Measurements from ENCODE around the gene ZNF516. TPM values are rescaled to one million over a fixed set of nuclear protein-coding genes. Genes with fewer than 3 reads are reported as not detected.
A peak's percentile ranks its signal among the peaks of the same experiment; 100 is the strongest.

Gene ZNF516
- total RNA-seq, 2 experiments from 2014 or later, result 6.5 to 8.6 TPM

DNA sequence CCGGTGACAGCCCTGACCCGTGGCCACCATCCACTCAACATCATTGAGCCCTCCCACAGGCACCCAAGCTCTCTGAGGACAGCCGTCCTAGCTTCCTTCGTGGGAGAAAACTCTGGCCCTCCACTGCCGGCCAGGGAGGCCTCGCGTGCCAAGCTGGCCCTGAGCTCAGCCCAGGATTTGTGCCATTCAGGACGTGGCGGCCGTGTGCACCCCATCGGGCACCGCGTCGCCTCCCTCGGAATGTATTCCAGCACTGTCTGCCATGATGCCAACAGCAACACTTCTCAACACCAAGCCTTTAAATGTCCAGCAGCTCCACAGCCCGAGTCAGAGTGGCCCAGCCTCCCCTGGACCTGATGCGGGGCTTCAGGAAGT lies 35.7 kb downstream of the ZNF516 start:
- Mint-ChIP-seq H3K9me3 (no peaks in the 10 kb centered on the region), H3K27me3 (no peaks in the 10 kb centered on the region), H3K4me1 (peaks cover 24% of the 10 kb centered on the region), H3K27ac (no peak overlapping the region), H3K4me3 (no peak overlapping the region), H3K36me3 (no peaks in the 10 kb centered on the region)
- DNase-seq, result no peak

DNA sequence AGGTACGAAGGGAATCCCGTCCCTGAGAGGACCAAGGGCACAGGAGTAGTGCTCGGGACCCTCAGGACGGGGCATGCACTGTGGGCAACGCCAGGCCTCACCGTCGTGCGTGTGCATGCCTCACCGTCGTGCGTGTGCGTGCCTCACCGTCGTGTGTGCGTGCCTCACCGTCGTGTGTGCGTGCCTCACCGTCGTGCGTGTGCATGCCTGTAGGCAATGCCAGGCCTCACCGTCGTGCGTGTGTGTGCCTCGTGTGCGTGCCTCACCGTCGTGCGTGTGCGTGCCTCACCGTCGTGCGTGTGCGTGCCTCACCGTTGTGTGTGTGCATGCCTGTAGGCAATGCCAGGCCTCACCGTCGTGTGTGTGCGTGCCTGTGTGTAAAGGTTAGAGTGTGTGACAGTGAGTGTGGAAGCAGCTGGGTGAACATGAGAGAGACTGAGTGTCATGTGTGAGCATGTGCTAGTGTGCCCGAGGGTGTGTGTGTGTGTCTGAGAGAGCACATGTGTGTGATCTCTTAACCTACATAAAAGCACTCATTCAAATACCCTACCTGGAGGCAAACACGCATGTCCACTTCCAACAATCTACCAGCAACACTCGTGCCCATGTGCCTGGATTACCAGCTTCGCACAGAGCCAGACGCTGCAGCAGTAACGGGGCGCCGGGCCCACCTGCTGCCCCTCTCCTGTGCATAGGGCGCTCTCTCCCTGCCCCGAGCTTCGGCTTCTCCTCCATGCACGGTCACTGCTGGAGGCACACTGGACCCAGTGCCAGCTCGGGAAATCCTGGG lies 36.3 kb downstream of the ZNF516 start:
- Mint-ChIP-seq H3K4me3 (no peak overlapping the region), H3K9me3 (no peaks in the 10 kb centered on the region), H3K4me1 (peaks cover 27% of the 10 kb centered on the region), H3K27me3 (no peaks in the 10 kb centered on the region), H3K36me3 (no peaks in the 10 kb centered on the region), H3K27ac (no peak overlapping the region)
- no peak for DNase-seq

DNA sequence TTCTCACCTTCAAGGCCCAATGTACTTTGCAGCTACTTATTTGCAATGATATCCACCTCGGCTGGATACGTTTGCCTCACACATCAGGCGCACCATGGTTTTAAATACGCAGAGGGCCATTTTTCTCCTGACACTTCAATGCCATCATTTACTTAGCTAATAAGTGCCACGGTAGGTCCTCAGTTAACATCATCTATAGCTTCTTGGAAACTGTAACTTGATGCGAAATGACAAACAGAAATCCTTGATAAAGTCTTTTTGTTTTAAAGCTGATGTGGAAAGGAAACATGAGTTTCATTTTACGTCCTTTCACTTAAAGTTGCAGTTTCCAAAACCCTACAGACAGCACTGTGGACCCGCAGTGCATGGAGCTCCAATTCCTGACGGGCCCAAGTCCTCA lies 37.1 kb downstream of the ZNF516 start:
- Mint-ChIP-seq H3K27me3 (no peaks in the 10 kb centered on the region), H3K9me3 (no peaks in the 10 kb centered on the region), H3K4me3 (no peak overlapping the region), H3K27ac (no peak overlapping the region), H3K4me1 (peaks cover 23% of the 10 kb centered on the region), H3K36me3 (no peaks in the 10 kb centered on the region)
- DNase-seq, result no peak

DNA sequence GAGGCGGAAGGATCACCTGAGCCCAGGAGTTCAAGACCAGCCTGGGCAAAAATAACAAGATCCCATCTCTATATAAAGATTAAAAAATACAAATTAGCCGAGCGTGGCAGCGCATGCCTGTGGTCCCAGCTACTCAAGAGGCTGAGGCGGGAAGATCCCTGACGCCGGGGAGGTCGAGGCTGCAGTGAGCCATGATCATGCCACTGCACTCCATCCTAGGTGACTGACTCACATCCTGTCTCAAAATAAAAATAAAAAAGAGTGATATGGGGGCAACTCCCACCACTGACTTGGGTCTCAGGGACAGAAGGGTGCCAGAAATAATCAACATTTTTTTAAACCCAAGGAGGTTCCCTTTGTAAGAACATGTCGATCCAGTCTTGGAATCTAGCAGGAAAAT lies 37.6 kb downstream of the ZNF516 start:
- no peak overlapping the region for H3K27ac Mint-ChIP-seq
- no peaks in the 10 kb centered on the region for H3K9me3 Mint-ChIP-seq
- no peaks in the 10 kb centered on the region for H3K27me3 Mint-ChIP-seq
- no peak for DNase-seq
- H3K4me1 Mint-ChIP-seq, result peaks cover 26% of the 10 kb centered on the region
- H3K36me3 Mint-ChIP-seq, result no peaks in the 10 kb centered on the region
- no peak overlapping the region for H3K4me3 Mint-ChIP-seq

DNA sequence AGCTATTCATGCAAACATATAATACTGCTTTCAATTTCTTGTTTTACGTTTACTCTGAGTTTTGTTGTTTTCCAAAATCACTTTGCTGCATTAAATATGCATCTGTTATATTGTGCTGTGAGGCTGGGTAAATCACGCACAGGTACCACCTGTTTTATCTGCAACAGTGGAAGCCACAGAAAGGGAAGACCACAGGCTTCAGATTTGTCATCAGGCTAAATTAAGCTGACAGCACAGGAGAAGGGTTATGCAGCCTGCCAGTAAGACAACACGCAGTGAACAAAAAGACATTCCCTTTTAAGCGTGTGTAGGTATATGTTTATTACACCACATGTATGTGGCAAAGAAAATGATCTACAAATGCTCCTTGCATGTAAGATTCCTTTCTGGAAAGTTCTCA lies 38.2 kb downstream of the ZNF516 start:
- no peaks in the 10 kb centered on the region for H3K9me3 Mint-ChIP-seq
- DNase-seq, result no peak
- H3K36me3 Mint-ChIP-seq, result no peaks in the 10 kb centered on the region
- no peaks in the 10 kb centered on the region for H3K27me3 Mint-ChIP-seq
- no peak overlapping the region for H3K27ac Mint-ChIP-seq
- H3K4me1 Mint-ChIP-seq, result peaks cover 33% of the 10 kb centered on the region
- H3K4me3 Mint-ChIP-seq, result no peak overlapping the region

DNA sequence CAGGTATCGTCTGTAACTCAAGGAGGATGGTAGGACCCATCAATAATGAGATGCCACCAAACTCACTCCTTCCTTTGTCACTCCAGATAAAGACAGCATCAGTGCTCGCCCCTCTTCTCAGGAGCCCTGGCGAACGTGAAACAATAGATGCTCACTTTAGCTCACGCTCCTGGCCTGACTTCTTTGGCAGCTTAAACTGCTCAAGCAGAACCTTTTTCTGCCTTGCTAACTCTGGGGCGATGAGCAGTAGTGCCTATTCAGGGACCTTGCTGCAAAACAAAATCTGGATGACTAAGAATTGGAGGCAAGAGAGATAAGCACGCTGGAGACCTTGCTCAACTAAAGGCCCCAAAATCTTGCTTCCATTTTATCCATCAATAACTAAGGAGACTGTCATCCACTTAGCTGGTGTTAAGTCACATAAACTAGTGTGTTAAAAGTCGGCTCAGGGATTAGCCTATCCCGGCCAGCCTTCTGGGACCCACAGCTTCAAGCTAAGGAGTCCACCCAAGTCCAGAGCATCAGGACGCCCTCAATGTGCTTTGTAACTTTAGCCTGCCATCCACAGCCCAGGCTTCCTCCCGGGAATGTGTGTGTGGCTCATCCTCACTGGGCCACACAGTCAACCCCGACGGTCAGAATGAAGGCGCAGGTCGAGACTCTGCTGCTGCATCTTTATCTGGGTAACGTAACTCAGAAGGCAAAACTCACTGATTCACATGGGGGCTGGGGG lies 38.9 kb downstream of the ZNF516 start:
- no peaks in the 10 kb centered on the region for H3K9me3 Mint-ChIP-seq
- DNase-seq, result no peak
- peak overlapping the region; percentile 40 for H3K27ac Mint-ChIP-seq
- no peaks in the 10 kb centered on the region for H3K27me3 Mint-ChIP-seq
- H3K4me1 Mint-ChIP-seq, result peaks cover 37% of the 10 kb centered on the region
- H3K36me3 Mint-ChIP-seq, result no peaks in the 10 kb centered on the region
- no peak overlapping the region for H3K4me3 Mint-ChIP-seq

DNA sequence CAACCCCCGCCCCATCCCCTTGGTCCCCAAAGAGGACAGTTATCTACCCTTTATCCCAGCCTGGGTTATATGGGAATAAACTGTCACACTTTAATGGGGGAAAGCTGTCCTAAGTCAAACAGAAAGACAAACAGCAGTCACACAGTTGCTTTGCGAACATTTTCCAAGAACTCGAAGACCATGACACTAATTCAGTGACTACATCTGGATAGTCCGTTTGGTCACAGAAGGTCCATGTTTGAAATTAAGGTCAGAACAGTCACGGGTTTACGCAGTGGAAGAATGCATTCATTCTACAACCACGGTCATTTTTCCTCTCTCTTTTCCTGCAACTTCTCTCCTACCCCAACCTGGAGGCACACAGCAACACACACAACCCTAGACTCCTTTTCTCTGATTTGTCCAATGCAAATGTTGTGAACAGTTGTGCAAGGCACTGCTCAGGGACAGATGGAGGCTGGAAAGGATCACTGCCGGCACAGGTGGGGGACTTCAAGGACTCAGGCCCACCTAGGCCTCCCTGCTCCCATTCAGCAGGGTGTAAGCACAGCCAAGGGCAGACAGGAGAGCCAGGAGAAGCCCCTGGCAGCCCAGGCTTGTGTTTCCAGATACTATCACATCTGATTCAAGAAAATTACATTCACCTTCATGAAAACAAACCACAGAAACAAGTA lies 39.9 kb downstream of the ZNF516 start:
- DNase-seq, result no peak
- Mint-ChIP-seq H3K4me3 (no peak overlapping the region), H3K9me3 (no peaks in the 10 kb centered on the region), H3K27me3 (no peaks in the 10 kb centered on the region), H3K27ac (no peak overlapping the region), H3K36me3 (no peaks in the 10 kb centered on the region), H3K4me1 (peaks cover 43% of the 10 kb centered on the region)

DNA sequence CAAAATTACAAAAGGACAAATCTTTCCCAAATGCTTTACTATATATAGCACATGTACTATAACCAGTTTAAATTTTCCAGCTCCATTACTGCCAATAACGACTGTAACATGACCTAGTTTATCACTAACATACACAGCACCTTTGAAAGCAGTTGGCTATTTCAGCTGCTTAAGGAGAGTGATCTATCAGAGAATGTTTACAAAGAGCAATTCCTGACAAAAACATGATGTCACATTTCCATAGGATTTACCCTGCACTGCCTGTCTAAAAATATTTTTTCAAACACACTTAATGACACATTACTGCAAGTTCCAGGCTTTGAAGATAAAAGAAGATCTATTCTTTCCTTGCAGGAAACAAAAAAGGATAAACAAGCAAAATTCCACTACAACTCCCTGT lies 40.6 kb downstream of the ZNF516 start:
- Mint-ChIP-seq H3K4me1 (peaks cover 46% of the 10 kb centered on the region), H3K27ac (no peak overlapping the region), H3K4me3 (no peak overlapping the region), H3K27me3 (no peaks in the 10 kb centered on the region), H3K9me3 (no peaks in the 10 kb centered on the region), H3K36me3 (no peaks in the 10 kb centered on the region)
- DNase-seq, result no peak

DNA sequence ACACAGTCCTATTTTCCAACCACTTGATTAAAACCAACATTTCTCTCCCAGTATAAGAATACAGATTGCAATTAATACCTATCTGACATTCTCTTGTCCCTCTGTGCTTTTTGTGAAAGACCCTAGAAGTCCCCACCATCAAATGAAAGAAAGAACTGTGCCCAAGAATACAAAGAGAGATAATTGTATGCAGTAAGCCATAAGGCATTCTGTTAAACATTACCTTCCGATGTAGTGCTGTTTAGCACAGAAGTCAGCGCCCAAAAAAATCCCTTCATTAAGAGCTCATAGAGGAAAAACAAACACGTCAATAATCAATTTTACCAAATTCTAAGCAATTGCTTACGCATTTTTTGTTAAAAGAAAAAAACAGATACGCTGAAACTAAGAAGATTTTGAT lies 41.1 kb downstream of the ZNF516 start:
- Mint-ChIP-seq H3K9me3 (no peaks in the 10 kb centered on the region), H3K36me3 (no peaks in the 10 kb centered on the region), H3K27ac (no peak overlapping the region), H3K27me3 (no peaks in the 10 kb centered on the region), H3K4me3 (no peak overlapping the region), H3K4me1 (peaks cover 51% of the 10 kb centered on the region)
- DNase-seq, result no peak

DNA sequence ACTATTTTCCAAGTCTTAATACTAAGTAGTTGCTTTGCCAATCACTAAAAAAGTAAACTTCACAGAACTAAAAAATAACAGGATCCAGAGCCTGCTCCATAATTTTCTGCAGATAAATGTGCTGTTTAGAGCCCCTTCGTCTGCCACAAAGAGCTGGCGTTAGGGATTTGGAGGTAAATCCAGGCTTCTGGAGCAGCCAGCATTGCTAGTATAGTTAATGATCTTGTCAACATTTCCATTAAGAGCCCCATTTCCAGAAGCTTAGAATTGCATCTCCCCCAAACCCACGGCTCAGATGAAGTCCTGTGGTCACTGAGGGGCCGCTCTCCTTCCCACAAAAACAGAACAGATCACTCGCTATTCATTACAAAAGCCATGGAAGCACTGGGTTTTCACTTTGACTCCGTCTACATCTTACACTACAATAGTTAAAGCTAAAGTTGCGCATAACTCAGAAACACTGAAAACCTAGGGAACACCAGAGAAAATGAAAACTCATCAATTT lies 41.9 kb downstream of the ZNF516 start:
- Mint-ChIP-seq H3K27me3 (no peaks in the 10 kb centered on the region), H3K4me1 (peaks cover 56% of the 10 kb centered on the region), H3K36me3 (peaks cover 6% of the 10 kb centered on the region), H3K27ac (no peak overlapping the region), H3K9me3 (no peaks in the 10 kb centered on the region), H3K4me3 (no peak overlapping the region)
- DNase-seq, result no peak

DNA sequence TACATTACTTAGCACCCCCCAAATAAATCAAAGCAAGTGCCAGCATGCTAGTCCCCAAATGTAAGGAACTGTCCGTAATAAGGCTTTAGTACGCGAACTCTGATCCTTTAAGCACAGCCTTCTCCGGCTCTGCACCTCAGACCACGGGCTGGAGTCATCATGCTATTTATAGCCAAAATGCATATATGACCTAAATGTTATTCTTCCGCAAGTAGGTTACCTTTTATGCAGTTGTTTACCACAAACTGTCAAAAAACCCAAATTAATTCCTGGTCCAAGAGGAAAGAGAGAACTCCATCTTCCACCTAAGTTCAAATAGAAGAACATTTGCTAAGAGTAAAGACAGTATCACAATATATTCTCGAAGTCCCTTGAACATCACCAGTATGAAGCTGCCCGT lies 42.7 kb downstream of the ZNF516 start:
- H3K27me3 Mint-ChIP-seq, result no peaks in the 10 kb centered on the region
- H3K4me3 Mint-ChIP-seq, result no peak overlapping the region
- peaks cover 6% of the 10 kb centered on the region for H3K36me3 Mint-ChIP-seq

DNA sequence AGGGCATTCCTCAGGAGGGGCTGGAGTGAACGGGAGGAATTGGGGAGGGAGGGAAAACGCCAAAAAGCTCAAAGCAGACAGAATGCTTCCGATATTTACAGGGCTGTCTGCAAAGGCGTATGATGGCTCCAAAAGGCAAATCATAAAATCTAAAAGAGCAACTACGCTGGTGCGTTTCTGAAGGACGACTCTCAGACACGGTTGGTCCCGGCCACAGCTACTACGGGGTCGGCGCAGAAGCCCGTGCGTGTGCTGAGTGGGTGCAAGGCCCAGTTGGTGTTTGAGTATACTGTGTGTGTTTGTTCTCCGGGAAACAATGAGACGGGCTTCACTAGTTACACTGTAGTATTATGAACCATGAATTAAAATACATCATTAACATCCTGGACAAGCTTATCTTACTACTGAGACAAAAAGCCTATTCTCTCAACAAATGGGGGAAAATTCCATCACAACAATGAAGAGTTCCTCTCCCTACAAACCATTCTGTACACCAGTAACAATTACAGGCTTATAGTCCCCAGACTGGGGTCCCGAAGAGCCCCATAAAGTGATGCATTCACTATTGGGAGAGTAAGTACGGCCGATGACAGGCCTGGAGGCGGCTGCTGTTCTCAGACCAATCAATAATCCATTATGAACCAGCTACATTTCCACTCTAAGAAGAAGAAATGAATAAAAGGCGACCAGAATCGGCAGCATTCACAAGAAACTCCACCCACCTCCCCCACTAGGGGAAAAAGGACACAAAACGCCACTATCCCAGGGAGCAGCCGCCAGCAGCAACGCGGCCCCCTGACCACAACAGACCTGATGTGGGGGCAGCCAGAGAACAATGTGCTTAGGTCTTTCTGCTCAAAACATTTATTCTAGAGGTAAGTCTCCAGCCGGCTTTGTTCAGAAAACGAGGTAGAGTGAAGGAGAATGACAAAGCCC lies 43.4 kb downstream of the ZNF516 start:
- no peak for DNase-seq
- H3K4me3 Mint-ChIP-seq, result peak overlapping the region; percentile 82
- H3K4me1 Mint-ChIP-seq, result peaks cover 44% of the 10 kb centered on the region
- peak overlapping the region; percentile 86 for H3K27ac Mint-ChIP-seq
- H3K9me3 Mint-ChIP-seq, result no peaks in the 10 kb centered on the region
- peaks cover 6% of the 10 kb centered on the region for H3K36me3 Mint-ChIP-seq
- H3K27me3 Mint-ChIP-seq, result no peaks in the 10 kb centered on the region

More for the DNA sequence above, 42.7 kb downstream of the ZNF516 start:
- Mint-ChIP-seq H3K4me1 (peaks cover 51% of the 10 kb centered on the region), H3K27ac (no peak overlapping the region), H3K9me3 (no peaks in the 10 kb centered on the region)
- DNase-seq, result no peak

DNA sequence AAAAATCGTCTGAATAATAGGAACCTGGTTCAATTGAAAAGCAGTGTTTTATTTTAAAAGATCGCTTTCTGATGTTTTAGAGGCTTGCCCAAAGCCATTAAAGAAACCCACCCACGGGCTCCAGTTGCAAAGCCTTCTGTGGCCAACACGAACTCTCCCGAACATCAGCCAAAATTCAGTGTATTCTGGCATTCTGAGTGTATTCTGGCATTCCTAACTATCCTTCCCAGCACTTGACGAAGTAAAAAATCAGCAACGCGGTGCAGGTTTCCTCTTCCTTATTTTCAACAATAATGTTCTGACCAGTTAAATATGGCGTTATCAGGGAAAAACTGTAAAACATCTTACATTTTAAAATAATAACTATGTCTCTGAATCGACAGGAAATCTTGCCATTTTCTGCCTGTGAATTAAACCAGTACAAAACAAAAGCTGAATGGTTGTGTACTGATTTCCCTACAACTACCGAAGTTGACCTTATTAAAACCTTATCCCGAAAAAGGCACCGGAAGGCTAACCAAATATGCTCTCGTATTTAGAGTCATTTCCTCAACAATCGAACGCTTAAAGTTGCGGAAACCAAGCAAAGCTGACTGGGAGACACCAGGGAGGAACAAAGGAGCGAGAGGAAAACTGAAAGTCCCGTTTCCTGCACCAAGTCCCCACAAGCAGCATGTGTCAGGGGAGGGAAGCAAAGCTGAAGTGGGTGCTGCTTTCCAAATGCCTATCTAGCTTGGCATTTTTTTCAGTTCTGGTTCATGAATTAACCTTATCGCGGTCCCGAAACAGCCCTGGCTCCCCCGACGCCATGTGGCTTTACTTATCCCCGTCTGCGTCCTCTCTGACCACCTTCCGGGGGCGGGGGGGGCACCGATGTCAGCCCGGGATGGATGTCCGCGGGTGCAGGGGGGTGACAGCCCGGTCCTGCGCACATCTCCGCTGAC lies 44.3 kb downstream of the ZNF516 start:
- H3K27ac Mint-ChIP-seq, result peak overlapping the region; percentile 86
- H3K4me1 Mint-ChIP-seq, result peaks cover 46% of the 10 kb centered on the region
- peak overlapping the region; percentile 82 for H3K4me3 Mint-ChIP-seq
- DNase-seq, result peak; percentile 34
- H3K27me3 Mint-ChIP-seq, result no peaks in the 10 kb centered on the region
- peaks cover 6% of the 10 kb centered on the region for H3K36me3 Mint-ChIP-seq
- H3K9me3 Mint-ChIP-seq, result no peaks in the 10 kb centered on the region

DNA sequence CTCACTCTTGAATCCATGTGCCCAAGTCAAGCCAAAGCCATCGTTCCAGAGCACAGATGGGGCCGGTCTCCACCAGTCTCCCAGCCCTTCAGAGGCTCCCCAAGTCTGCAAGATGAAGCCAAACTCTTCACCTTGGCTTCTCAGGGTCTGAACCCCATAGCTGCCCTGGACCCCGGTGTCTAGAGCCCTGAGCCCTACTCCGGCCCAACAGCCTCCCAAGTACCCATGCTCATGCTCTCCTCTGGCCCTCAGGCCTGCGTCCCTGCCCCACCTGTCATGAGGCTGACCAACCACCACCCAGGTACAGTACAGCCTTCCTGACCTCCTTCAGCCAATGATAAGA lies 46.0 kb downstream of the ZNF516 start:
- H3K4me1 Mint-ChIP-seq, result peaks cover 52% of the 10 kb centered on the region
- DNase-seq, result no peak
- no peaks in the 10 kb centered on the region for H3K27me3 Mint-ChIP-seq
- H3K4me3 Mint-ChIP-seq, result no peak overlapping the region
- H3K27ac Mint-ChIP-seq, result no peak overlapping the region
- peaks cover 6% of the 10 kb centered on the region for H3K36me3 Mint-ChIP-seq
- no peaks in the 10 kb centered on the region for H3K9me3 Mint-ChIP-seq

Measured in activated naive CD8-positive, alpha-beta T cell treated with anti-CD3 and anti-CD28 coated beads for 36 hours (primary cell).